Stimulated activated CD8-positive, alpha-beta memory T cell treated with anti-CD3 and anti-CD28 coated beads, Interleukin-7, amount 100 ng/mL, for 4 hours (primary cell): ENCODE results near the gene STK32B.

Source experiments
- DNase-seq, 2 donors: peaks; one replicate each; pipeline ENCODE4 v3.0.0-alpha.2; 2020; ENCODE audit warnings: low read depth in 2 of 2

STK32B gene

DNA sequence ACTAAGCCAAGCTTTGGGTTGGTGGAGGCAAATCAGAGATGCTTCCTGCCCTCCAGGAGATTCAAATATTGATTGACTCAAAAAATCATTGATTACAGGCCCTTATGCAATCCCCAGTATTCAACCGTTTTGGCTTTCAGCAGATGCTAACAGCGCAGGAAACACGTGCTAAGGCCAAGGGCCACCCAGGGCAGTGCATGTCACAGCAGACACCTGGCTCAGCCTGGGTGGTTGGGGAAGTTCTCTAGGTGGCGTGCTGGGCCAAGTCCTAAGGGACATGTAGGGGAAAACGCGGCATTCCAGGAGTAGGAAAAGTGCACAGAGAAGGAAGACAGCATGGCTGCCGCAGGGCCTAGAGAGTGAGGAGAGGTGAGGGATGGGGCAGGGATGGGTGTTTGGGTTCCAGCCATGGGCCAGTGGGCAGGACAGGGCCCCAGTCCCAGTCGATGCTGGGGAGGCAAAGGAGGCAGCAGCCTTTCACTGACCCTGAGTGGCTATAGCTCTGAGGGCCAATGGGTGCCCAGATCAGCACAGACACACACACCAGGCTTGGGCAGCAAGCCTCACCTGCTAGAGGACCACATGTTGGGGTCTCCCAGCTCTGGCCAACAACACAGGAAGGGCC, 418.0 kb downstream of the STK32B start:
- no peak for DNase-seq

- no peak for DNase-seq
Observed at GRCh38 chr4:5469861-5470260, 418.6 kb downstream of the STK32B start.

- DNase-seq = no peak
Observed at GRCh38 chr4:5470318-5471198, 419.3 kb downstream of the STK32B start.

DNA sequence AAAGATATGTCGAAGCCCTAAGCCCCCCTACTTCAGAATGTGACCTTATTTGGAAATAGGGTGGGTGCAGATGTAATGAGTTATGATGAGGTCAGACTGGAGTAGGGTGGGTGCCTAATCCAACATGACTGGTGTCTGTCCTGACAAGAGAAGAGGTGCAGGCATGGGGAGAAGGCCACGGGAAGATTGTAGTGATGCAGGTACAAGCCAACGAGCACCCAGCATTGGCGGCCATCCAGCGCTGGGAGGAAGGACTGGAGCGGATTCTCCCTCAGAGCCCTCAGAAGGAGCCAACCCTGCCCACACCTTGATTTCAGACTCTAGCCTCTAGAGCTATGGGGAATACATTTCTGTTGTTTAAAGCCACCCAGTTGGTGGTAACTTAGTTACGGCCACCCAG, 419.9 kb downstream of the STK32B start:
- no peak for DNase-seq

DNA sequence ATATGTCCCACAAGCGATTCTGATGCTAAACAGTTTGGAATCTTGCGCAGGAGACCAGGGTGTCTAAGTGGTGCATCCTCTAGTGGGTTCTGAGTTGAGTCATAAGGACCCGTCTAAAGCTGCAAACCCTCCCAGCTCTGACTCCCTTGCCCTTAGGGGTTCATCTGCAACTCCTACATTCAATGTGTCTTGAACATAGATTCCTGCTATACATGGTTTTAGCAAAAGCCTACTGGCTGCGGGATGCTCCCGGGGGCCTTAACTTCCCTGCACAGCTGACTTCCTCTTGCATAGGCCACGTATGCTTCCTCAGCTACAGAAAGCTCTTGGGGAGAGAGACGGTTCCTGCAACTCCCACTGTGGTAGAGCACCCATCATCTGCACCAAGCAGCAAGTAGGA, 420.4 kb downstream of the STK32B start:
- no peak for DNase-seq

GRCh38 chr4:5472160-5472591, 420.9 kb downstream of the STK32B start:
- DNase-seq = no peak

- DNase-seq = no peak
Observed at GRCh38 chr4:5473125-5473524, 421.8 kb downstream of the STK32B start.

GRCh38 chr4:5474756-5475155, 423.5 kb downstream of the STK32B start:
- no peak for DNase-seq

DNA sequence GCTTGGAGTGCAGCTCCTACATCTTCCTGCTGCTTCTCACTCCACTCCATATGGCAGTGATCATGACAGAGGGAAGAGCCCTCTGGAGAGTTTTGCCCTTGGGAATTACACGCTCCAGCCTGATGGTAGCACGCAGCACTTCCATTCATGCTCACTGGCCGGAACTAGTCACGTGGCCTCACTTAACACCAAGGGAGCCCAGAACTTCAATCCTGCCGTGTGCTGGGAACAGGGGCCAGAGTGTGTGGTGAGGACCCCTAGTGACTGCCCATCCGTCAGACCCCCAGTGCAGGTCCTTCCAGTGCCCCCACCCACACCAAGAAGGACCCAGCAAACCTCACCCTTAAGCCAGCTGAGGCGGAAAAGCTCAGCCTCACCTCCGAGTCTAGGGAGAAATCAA, 426.3 kb downstream of the STK32B start:
- DNase-seq = no peak

DNA sequence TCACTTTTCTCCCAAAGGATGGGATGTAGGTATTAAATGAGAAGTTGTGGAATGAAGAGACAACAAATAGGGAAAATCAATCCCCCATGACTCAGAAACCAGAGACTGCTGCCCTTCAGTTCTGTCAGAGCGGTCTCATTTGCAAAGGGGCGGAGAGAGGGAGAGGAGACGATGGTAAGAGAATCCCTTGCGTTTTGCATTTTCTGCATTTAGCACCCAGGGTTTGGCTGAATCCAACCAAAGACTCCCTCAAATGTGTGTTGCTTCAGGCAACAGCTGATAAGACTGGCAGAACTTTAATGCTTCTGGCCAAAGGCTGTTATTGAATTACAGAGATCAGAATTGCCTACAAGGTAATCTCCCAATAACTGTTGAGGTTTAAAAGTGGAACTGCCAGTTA, 426.9 kb downstream of the STK32B start:
- DNase-seq = no peak

- no peak for DNase-seq
Observed at GRCh38 chr4:5478697-5479096, 427.4 kb downstream of the STK32B start.

GRCh38 chr4:5479518-5480060, 428.3 kb downstream of the STK32B start:
- no peak for DNase-seq

GRCh38 chr4:5488413-5488812, 437.1 kb downstream of the STK32B start:
- DNase-seq = no peak

- no peak for DNase-seq
Observed at GRCh38 chr4:5489260-5489659, 438.0 kb downstream of the STK32B start.

- DNase-seq = no peak
Observed at GRCh38 chr4:5497489-5497888, 446.2 kb downstream of the STK32B start.

DNA sequence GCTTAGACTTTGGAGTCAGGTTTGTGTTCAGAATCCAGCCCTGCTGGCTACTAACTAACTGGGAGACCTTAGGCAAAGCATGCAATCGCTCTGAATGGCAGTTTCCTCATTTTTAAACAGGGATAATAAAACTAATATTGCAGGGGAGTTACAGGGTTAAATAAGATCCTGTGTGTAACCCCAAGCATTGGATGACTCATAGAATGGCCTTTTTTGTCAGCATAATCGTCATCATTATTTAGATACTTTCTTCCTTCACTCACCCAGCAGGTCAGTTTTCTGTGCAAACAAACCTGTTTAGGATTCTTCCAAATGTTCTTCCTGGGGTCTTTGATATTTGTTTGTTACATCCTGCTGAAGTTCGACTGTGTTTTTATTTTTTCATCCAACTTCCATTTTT, 448.9 kb downstream of the STK32B start:
- DNase-seq = no peak

GRCh38 chr4:5503336-5503936, 452.2 kb downstream of the STK32B start:
- no peak for DNase-seq

DNA sequence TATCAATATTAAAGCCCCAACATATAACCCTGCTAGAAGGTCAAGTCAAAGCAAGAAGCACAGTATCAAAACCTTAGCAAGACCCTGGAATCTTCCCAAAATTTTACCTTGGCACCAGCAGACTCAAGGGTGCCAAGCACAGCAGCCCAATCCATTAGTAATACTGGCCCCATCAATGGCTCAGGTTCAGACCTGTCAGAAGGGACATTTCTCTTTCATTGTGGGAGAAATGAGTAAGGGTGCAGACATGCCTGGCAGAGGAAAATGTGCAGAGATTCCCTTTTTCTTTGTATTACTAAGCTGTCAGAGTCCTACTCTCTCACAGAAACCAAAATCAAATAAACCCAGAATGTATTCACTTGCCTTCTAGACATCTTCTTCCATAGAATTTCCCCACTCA, 453.2 kb downstream of the STK32B start:
- DNase-seq = no peak

DNA sequence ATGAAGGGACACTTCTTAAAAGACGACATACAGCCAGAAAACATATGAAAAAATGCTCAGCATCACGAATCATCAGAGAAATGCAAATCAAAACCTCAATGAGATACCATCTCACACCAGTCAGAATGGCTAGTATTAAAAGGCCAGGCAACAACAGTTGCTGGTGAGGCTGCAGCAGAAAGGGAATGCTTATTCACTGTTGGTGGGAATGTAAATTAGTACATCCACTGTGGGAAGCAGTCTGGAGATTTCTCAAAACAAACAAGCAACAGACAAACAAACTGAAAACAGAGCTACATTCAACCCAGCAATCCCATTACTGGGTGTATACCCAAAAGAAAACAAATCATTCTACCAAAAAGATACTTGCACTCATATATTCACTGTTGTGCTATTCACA, 459.2 kb downstream of the STK32B start:
- no peak for DNase-seq

- no peak for DNase-seq
Observed at GRCh38 chr4:5511791-5512190, 460.5 kb downstream of the STK32B start.

- DNase-seq = no peak
Observed at GRCh38 chr4:5515646-5516045, 464.4 kb downstream of the STK32B start.

- no peak for DNase-seq
Observed at GRCh38 chr4:5517372-5517771, 466.1 kb downstream of the STK32B start.
